Adrenal gland (tissue), 12 donors: ENCODE measurements around the gene MCUR1. TPM values are rescaled to one million over a fixed set of nuclear protein-coding genes. Genes with fewer than 3 reads are reported as not detected.
"Not testable (repeated sequence)": the region's sequence is repeated elsewhere in the genome, so short reads cannot be mapped to it uniquely, and the experiment has no call there.

ENCODE experiments used
- DNase-seq, 7 donors: peaks; one replicate each; pipeline ENCODE4 v3.0.0-alpha.2; 2019 to 2020
- H3K27ac ChIP-seq, 5 donors: fragments of 200-600 bp; sonication (generic) in 4 of 5; 1 replicate in 3 of 5; 2 replicates in 2 of 5; pipeline versions ENCODE4 v1.5.1 to v1.8.0; 2016 to 2020; ENCODE audit warnings: mild to moderate bottlenecking in 1 of 5
- H3K27me3 ChIP-seq: fragments of 200-600 bp; 2 replicates; pipeline ENCODE4 v1.8.0; 2021
- H3K36me3 ChIP-seq, 2 donors: fragments of 200-600 bp; replicated peaks in 1 of 2; 1 replicate in 1 of 2; 2 replicates in 1 of 2; pipeline versions ENCODE4 v1.5.1 to v1.8.0; 2018 to 2022
- H3K4me1 ChIP-seq, 2 donors: fragments of 200-600 bp; replicated peaks in 1 of 2; 1 replicate in 1 of 2; 2 replicates in 1 of 2; pipeline versions ENCODE4 v1.5.1 to v1.8.0; 2018 to 2021
- H3K4me3 ChIP-seq, 4 donors: fragments of 200-600 bp; sonication (generic) in 3 of 4; one replicate each; pipeline ENCODE4 v1.5.1; 2016 to 2018
- H3K9me3 ChIP-seq, 3 donors: fragments of 200-600 bp; sonication (generic) in 1 of 3; replicated peaks in 1 of 3; 1 replicate in 2 of 3; 2 replicates in 1 of 3; pipeline versions ENCODE4 v1.5.1 to v1.8.0; 2016 to 2021
- CTCF ChIP-seq, 6 experiments: fragments of 450-650 bp in 4 of 6; fragments of 200-600 bp in 2 of 6; sonication (generic) in 1 of 6; IDR thresholded peaks; 1 replicate in 5 of 6; 2 replicates in 1 of 6; pipeline versions ENCODE4 v1.5.1 to v1.8.0; 2016 to 2021; ENCODE audit warnings: antibody characterized with exemption in 6 of 6, mild to moderate bottlenecking in 2 of 6, moderate library complexity in 1 of 6
- POLR2A ChIP-seq, 2 donors: fragments of 450-650 bp; IDR thresholded peaks; one replicate each; pipeline ENCODE4 v1.6.1; 2017; ENCODE audit warnings: antibody characterized with exemption in 2 of 2, mild to moderate bottlenecking in 2 of 2, moderate library complexity in 1 of 2
- WGBS, 4 donors: extraction: QIAGEN DNeasy Blood & Tissue Kit in 2 of 4; methylation state at CpG; one replicate each; pipeline versions ENCODE4 v1.1.5 to v1.1.7; 2013 to 2017; 5-methylcytosine and 5-hydroxymethylcytosine counted together
- intact Hi-C, 2 donors: fragments of 100-400 bp; cut with DNase I; formaldehyde crosslinking; loops; one replicate each; pipeline versions ENCODE4 v1.14.1 to v1.15.0; 2022 to 2023
- polyA plus RNA-seq, 3 donors: library from polyadenylated mRNA; stranded (reverse); fragments of 200-250 nt in 2 of 3; fragments of 350-450 nt in 1 of 3; fragmentation: Illumina TruSeq in 1 of 3; extraction: RNeasy Lipid Tissue Mini Kit (QIAGEN cat#74804) in 1 of 3; gene quantifications; one replicate each; pipeline ENCODE4 v1.2.3, GENCODE V29; 2013 to 2014
- total RNA-seq, 9 donors: library from RNA; depleted of rRNA in 4 of 9; stranded (reverse); fragments of >200 nt in 4 of 9; fragments of 120-200 nt in 1 of 9; fragmentation: NEBNext Ultra II Directional in 1 of 9; extraction: Animal tissue kit (Norgen Biotek cat#: 25700) in 1 of 9; gene quantifications; one replicate each; pipeline versions ENCODE4 v1.1.0 to v1.2.4, GENCODE V29; 2013 to 2023
- donor health status: healthy with polysubstance abuse.
- donor health status: Bipolar disorder and iron deficiency.
- donor health status: DM: yes; HTN: yes; CAD: no.
- donor health status: DM: no; HTN: no; CAD: no.
- donor health status: DM: no; HTN: no; CAD: no.
- donor health status: DM: yes; HTN: yes; CAD: no.

Gene MCUR1
- total and polyA plus RNA-seq, 12 donors = 7.0 to 24.5 (median 14.1) TPM

- H3K4me3 ChIP-seq = no peak overlapping the region
- H3K4me1 ChIP-seq = no peaks in the 10 kb centered on the region
- intact Hi-C loops = no loop called here
- DNase-seq = no peak
- no peak overlapping the region for H3K27ac ChIP-seq
- no peaks in the 10 kb centered on the region for H3K27me3 ChIP-seq
- H3K36me3 ChIP-seq = peaks cover 0 to 8% of the 10 kb centered on the region in 2 donors
- H3K9me3 ChIP-seq = no peaks in the 10 kb centered on the region
- TF ChIP-seq POLR2A (IDR thresholded peaks at IDR 0.05) = no peak
- TF ChIP-seq CTCF (IDR thresholded peaks at IDR 0.05) = no peak
- WGBS, 4 donors = 70 to 74% (median 72%) methylated on average over 8 of the region's 8 CpGs
These were observed 27.2 kb downstream of the MCUR1 start for GRCh38 chr6:13787137-13787536.

GRCh38 chr6:13780162-13780561 lies 34.2 kb downstream of the MCUR1 start:
- DNase-seq, H3K27ac ChIP-seq, intact Hi-C loops: not testable (repeated sequence)

GRCh38 chr6:13778028-13778427 lies 36.3 kb downstream of the MCUR1 start:
- WGBS, 4 donors = 87 to 94% (median 92%) methylated on average over 6 of the region's 6 CpGs
- no peak overlapping the region for H3K27ac ChIP-seq
- no peaks in the 10 kb centered on the region for H3K9me3 ChIP-seq
- no peaks in the 10 kb centered on the region for H3K36me3 ChIP-seq
- no peaks in the 10 kb centered on the region for H3K4me1 ChIP-seq
- intact Hi-C loops = no loop called here
- no peak for TF ChIP-seq POLR2A (IDR thresholded peaks at IDR 0.05)
- TF ChIP-seq CTCF (IDR thresholded peaks at IDR 0.05) = no peak
- H3K4me3 ChIP-seq = no peak overlapping the region
- DNase-seq = no peak
- no peaks in the 10 kb centered on the region for H3K27me3 ChIP-seq

More at GRCh38 chr6:13780162-13780561, 34.2 kb downstream of the MCUR1 start:
- H3K9me3 ChIP-seq, H3K4me1 ChIP-seq, H3K4me3 ChIP-seq, H3K27me3 ChIP-seq, H3K36me3 ChIP-seq: not testable (repeated sequence)
- WGBS, 4 donors = 90 to 91% (median 91%) methylated on average over 8 of the region's 8 CpGs

GRCh38 chr6:13776602-13777001 lies 37.8 kb downstream of the MCUR1 start:
- Histone ChIP-seq H3K9me3 (no peaks in the 10 kb centered on the region), H3K4me1 (no peaks in the 10 kb centered on the region), H3K36me3 (no peaks in the 10 kb centered on the region), H3K27me3 (no peaks in the 10 kb centered on the region), H3K4me3 (no peak overlapping the region), H3K27ac (no peak overlapping the region)
- intact Hi-C loops = no loop called here
- 72 to 83% (median 74%) methylated on average over 9 of the region's 9 CpGs for WGBS, 4 donors
- TF ChIP-seq POLR2A (IDR thresholded peaks at IDR 0.05) (no peak), CTCF (IDR thresholded peaks at IDR 0.05) (no peak)
- DNase-seq = peak in 2 of 7 donors; percentile 10 to 14

GRCh38 chr6:13775466-13775865 lies 38.9 kb downstream of the MCUR1 start:
- DNase-seq, intact Hi-C loops: not testable (repeated sequence)

GRCh38 chr6:13772358-13773030 lies 41.9 kb downstream of the MCUR1 start:
- H3K4me1 ChIP-seq, H3K27me3 ChIP-seq, H3K36me3 ChIP-seq, H3K4me3 ChIP-seq, H3K27ac ChIP-seq, H3K9me3 ChIP-seq, intact Hi-C loops: not testable (repeated sequence)
- 90 to 99% (median 97%) methylated on average over 15 to 35 of the region's 35 CpGs for WGBS, 4 donors
- peak in 1 of 7 donors; percentile 11 for DNase-seq

More at GRCh38 chr6:13775466-13775865, 38.9 kb downstream of the MCUR1 start:
- 79 to 93% (median 86%) methylated on average over 9 of the region's 9 CpGs for WGBS, 4 donors
- not testable (repeated sequence) for H3K4me1 ChIP-seq, H3K27ac ChIP-seq, H3K4me3 ChIP-seq, H3K27me3 ChIP-seq, H3K9me3 ChIP-seq, H3K36me3 ChIP-seq
